HG03342 (cell line): ENCODE data around the gene SLC16A9.
"Not testable (repeated sequence)": the region's sequence is repeated elsewhere in the genome, so short reads cannot be mapped to it uniquely, and the experiment has no call there.

Experiments
- ATAC-seq: cut with Tn5 transposase; IDR thresholded peaks from one replicate; pipeline ENCODE4 v1.9.1; 2021; ENCODE audit warnings: mild to moderate bottlenecking, moderate library complexity; ENCODE audit not compliant: unreplicated experiment

SLC16A9 gene

GRCh38 chr10:59677253-59677831 is 32.3 kb downstream of the SLC16A9 start:
- no peak for ATAC-seq

- ATAC-seq: no peak
Measured at GRCh38 chr10:59675812-59676211, 33.8 kb downstream of the SLC16A9 start.

- no peak for ATAC-seq
Measured at GRCh38 chr10:59674215-59674836, 35.3 kb downstream of the SLC16A9 start.

GRCh38 chr10:59672150-59672875 is 37.3 kb downstream of the SLC16A9 start:
- peak; percentile 64 for ATAC-seq

- no peak for ATAC-seq
Measured at GRCh38 chr10:59670269-59670668, 39.4 kb downstream of the SLC16A9 start.

- no peak for ATAC-seq
Measured at GRCh38 chr10:59668096-59668495, 41.6 kb downstream of the SLC16A9 start.

- ATAC-seq: no peak
Measured at GRCh38 chr10:59666310-59666709, 43.3 kb downstream of the SLC16A9 start.

GRCh38 chr10:59663213-59663612 is 46.4 kb downstream of the SLC16A9 start:
- ATAC-seq: not testable (repeated sequence)

GRCh38 chr10:59657724-59658123 is 51.9 kb downstream of the SLC16A9 start:
- ATAC-seq: no peak

- ATAC-seq: no peak
Measured at GRCh38 chr10:59655309-59655708, 54.3 kb downstream of the SLC16A9 start.

- no peak for ATAC-seq
Measured at GRCh38 chr10:59654007-59654406, 55.6 kb downstream of the SLC16A9 start.

GRCh38 chr10:59651902-59652301 is 57.7 kb downstream of the SLC16A9 start:
- ATAC-seq: no peak

- ATAC-seq: no peak
Measured at GRCh38 chr10:59649606-59650346, 59.9 kb downstream of the SLC16A9 start.

- ATAC-seq: no peak
Measured at GRCh38 chr10:59648711-59649201, 60.9 kb downstream of the SLC16A9 start.

- ATAC-seq: no peak
Measured at GRCh38 chr10:59644841-59645240, 64.8 kb downstream of the SLC16A9 start.

GRCh38 chr10:59641688-59642087 is 68.0 kb downstream of the SLC16A9 start:
- not testable (repeated sequence) for ATAC-seq

- ATAC-seq: no peak
Measured at GRCh38 chr10:59635502-59636290, 74.0 kb downstream of the SLC16A9 start.

- ATAC-seq: no peak
Measured at GRCh38 chr10:59634102-59634501, 75.5 kb downstream of the SLC16A9 start.

- ATAC-seq: no peak
Measured at GRCh38 chr10:59633063-59633462, 76.6 kb downstream of the SLC16A9 start.
